ENCODE measurements around the gene ZFP28. TPM values are rescaled to one million over a fixed set of nuclear protein-coding genes. Genes with fewer than 3 reads are reported as not detected.

ZFP28 gene
- total RNA-seq: 5.9 TPM
- long read RNA-seq, full-length matches to known transcripts: 10 of 16 reads
- long read RNA-seq, partial matches to known transcripts: 0 of 16 reads
- long read RNA-seq, other reads (novel, unspliced or antisense): 6 of 16 reads

- DNase-seq (peak; percentile 91), ATAC-seq (ENCODE audit: poor library complexity) (peak; percentile 88)
- intact Hi-C loops (cut with DNase I): loop anchor here (2.0 kb wide), 1 partner anchor 30 kb away; no protein-coding TSS in a partner anchor
Observed at GRCh38 chr19:56538761-56539263, at the start of gene ZFP28. ZFP28 (plus strand) TSS chr19:56538948; CDS start chr19:56539019, 71 bp downstream.

GRCh38 chr19:56491399-56491798 is 47.3 kb upstream of the ZFP28 start:
- ATAC-seq (ENCODE audit: poor library complexity): no peak
- intact Hi-C loops (cut with DNase I): no loop called here
- DNase-seq: no peak

DNA sequence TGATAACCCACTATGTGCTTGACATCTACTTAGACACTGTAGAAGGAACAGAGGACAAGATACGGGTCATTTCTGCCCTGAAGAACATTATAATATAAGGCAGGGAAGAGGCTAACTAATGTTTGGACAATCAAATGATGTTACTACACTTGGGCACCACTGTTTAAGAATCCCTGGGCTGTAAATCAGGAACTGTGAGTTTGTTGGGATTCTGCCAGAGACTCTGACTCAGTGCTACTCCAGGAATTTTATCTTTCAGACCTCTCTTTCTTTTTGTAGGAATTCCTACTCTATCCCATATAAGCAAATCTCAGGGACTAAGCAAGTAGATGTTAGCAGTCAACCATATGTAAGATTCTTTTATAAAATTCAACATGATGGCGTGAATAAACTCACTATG is 34.2 kb upstream of the ZFP28 start:
- DNase-seq: no peak
- no peak for ATAC-seq (ENCODE audit: poor library complexity)
- intact Hi-C loops (cut with DNase I): no loop called here

- ATAC-seq (ENCODE audit: poor library complexity) (peak; percentile 100), DNase-seq (peak; percentile 99)
- intact Hi-C loops (cut with DNase I): no loop called here
Observed at GRCh38 chr19:56507446-56508289, 31.1 kb upstream of the ZFP28 start, which contains the start of gene ZNF471. ZNF471 (plus strand) TSS chr19:56507855; CDS start chr19:56511572, 3,717 bp downstream.

DNA sequence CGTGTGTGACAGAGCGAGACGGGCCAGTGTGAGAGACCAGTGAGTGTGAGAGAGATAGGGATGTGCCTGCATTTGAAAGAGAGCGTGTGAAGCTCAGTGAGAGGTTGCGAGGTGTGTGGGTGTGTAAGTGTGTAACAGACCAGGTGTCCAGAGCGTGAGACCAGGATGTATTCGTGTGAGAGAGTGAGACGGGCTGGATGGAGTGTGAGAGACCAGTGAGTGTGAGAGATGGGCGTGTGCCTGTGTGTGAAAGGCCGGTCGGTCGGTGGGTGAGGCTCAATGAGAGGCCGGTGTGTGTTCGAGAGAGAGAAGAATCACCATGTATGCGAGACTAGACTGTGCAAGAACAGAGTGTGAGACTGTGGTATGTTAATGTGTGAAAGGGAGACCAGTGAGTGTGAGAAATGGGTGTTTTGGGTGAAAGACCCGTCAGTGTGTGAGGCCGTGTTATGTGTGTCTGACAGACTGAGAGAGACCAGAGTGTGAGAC is 30.4 kb upstream of the ZFP28 start:
- ATAC-seq (ENCODE audit: poor library complexity): no peak
- intact Hi-C loops (cut with DNase I): no loop called here
- DNase-seq: no peak

- no peak for DNase-seq
- intact Hi-C loops (cut with DNase I): no loop called here
- ATAC-seq (ENCODE audit: poor library complexity): no peak
Observed at GRCh38 chr19:56525214-56525860, 13.4 kb upstream of the ZFP28 start.

- DNase-seq (no peak), ATAC-seq (ENCODE audit: poor library complexity) (no peak)
- intact Hi-C loops (cut with DNase I): no loop called here
Observed at GRCh38 chr19:56537442-56537841, 1.3 kb upstream of the ZFP28 start.

DNA sequence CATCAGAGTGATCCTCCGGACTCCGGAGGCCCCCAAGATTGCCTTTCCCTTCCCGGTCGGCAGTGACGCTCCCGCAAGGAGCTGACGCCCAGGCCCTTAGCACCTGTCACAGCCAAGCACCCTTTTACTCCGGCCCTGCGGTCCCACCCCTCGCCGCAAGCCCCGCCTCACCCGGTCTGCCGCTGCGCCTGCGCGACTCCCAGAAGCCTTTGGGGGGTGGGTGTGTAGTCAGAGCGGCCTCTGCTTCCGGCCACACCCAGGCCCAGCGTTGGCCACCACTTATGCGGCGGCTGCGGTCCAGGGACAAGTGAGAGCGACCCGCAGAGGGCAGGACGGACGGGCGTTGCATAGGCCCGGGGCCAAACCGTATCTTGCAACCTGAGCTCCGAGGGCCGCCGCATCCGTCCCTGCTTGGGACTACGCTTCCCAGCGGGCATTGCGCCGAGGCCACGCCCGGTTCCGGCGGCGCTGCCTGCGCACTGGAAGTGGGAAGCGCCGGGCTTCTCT is 441 bp upstream of the ZFP28 start:
- intact Hi-C loops (cut with DNase I): loop anchor here (2.0 kb wide), 1 partner anchor 30 kb away; no protein-coding TSS in a partner anchor
- ATAC-seq (ENCODE audit: poor library complexity) (peak; percentile 99), DNase-seq (peak; percentile 94)

DNA sequence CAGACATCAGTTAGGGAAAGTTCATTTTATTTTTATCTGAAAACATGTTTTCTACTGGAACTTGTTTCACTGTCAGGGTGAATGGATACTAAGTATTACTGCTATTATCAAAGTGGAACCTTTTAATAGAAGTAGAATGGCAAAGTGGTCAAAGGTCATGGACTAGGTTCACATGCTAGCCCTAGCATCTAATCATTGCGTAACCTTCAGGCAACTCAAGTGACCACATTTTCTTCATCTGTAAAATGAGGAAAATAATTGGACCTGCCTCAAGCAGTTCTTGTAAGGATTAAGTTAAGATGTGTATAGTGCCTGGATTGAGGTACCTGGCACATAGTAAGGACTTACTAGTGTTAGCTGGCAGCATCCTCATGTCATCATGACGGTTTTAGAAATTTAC is 5.0 kb downstream of the ZFP28 start:
- intact Hi-C loops (cut with DNase I): loop anchor here (10.0 kb wide), 1 partner anchor 129 kb away; no protein-coding TSS in a partner anchor
- no peak for ATAC-seq (ENCODE audit: poor library complexity)

GRCh38 chr19:56547535-56547934 is 8.8 kb downstream of the ZFP28 start:
- intact Hi-C loops (cut with DNase I): loop anchor here (10.0 kb wide), 1 partner anchor 133 kb away; no protein-coding TSS in a partner anchor
- ATAC-seq (ENCODE audit: poor library complexity) (no peak), DNase-seq (no peak)

More for the DNA sequence above, 5.0 kb downstream of the ZFP28 start:
- DNase-seq: no peak

DNA sequence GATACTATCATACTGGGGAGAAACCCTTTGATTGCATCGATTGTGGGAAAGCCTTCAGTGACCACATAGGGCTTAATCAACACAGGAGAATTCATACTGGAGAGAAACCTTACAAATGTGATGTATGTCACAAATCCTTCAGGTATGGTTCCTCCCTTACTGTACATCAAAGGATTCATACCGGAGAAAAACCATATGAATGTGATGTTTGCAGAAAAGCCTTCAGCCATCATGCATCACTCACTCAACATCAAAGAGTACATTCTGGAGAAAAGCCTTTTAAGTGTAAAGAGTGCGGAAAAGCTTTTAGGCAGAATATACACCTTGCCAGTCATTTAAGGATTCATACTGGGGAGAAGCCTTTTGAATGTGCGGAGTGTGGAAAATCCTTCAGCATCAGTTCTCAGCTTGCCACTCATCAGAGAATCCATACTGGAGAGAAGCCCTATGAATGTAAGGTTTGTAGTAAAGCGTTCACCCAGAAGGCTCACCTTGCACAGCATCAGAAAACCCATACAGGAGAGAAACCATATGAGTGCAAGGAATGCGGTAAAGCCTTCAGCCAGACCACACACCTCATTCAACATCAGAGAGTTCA is 15.6 kb downstream of the ZFP28 start:
- intact Hi-C loops (cut with DNase I): no loop called here
- no peak for ATAC-seq (ENCODE audit: poor library complexity)
- no peak for DNase-seq

DNA sequence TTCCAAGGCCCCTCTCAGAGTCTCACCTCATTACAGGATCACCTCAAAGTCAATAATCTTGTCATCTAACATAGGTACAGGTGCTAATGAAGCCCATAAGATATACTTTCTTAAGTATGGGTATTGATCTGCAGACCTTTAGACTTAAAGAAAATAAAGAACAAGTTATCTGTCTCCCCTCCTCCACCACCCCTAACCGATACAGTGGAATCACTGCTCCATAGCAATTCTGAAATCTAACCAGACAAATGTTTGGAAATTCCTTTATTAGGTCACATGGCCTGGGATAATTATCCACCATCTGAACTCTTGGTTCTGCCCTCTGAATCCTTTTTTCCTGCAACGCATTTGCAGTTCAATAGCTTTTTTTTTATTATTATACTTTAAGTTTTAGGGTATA is 24.0 kb downstream of the ZFP28 start:
- ATAC-seq (ENCODE audit: poor library complexity) (no peak), DNase-seq (no peak)
- intact Hi-C loops (cut with DNase I): no loop called here

- peak; percentile 80 for ATAC-seq (ENCODE audit: poor library complexity)
- intact Hi-C loops (cut with DNase I): no loop called here
- DNase-seq: peak; percentile 78
Observed at GRCh38 chr19:56566904-56567273, 28.1 kb downstream of the ZFP28 start.

DNA sequence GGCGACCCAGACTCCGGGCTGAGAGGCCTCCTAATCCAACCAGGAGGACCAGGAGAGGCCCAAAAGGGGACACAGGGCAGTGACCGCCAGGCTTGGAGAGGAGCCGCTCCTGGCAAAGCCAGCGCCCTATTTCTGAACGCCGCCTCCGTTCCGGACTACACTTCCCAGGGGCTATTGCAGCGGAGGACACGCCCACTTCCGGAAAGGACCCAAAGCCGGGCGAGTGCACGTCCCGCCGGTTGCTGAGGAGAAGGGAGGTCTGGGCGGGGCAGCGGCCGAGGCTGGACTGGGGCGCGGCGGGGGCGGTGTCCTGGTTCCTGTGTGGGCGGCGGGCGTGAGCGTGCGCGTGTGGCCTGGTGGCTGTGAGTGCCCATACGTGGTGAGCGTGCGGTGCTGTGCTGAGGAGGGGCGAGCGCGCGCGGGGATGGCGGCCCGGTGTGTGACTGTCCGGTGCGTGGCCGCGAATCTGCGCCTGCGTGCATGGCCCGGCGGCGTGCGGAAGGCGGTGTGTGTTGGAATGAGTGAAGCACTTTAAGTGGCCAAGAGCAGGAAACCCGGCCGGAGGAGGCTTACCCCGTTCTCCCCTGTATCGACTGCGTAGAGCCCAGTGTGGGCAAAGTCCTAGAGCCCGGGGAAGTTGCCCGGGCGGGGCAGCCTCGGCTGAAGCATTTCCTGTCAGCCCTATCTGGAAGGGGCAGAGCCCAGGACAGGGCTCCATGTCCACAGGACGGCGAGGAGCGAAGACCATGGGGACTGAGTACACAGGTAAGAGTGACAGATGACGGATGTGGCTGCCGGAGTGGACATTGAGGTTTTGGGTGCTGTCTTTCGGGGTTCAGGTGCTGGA is 28.7 kb downstream of the ZFP28 start, which contains the start of gene ZNF470:
ZNF470 (plus strand) TSS at position 195 of the 847 bp plus-strand sequence. CDS start 2,844 bp downstream, outside the sequence.
- ATAC-seq (ENCODE audit: poor library complexity) (peak; percentile 100), DNase-seq (peak; percentile 98)
- intact Hi-C loops (cut with DNase I): loop anchor here (2.0 kb wide), 1 partner anchor 29 kb away; the partner anchor contains the start of gene ZFP28

DNA sequence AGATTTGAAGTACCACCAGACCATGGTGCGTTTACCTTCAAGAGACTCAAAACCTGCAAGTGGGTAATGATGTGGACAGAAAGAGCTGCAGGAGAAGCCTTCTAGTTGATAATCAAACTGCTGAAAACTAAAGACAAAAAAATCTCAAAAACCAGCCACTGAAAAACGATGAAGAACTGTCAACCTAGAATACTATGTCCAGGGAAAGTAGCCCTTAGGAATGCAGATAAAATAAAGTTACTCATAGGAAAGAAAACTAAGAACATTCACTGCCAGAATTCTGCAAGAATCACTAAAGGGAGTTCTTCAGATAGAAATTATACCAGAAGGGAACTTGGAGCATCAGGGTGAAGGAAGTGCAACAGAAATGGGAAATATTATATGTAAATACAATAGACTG is 33.8 kb downstream of the ZFP28 start:
- no peak for DNase-seq
- intact Hi-C loops (cut with DNase I): no loop called here
- ATAC-seq (ENCODE audit: poor library complexity): no peak

- no peak for DNase-seq
- intact Hi-C loops (cut with DNase I): no loop called here
Observed at GRCh38 chr19:56573914-56574313, 35.2 kb downstream of the ZFP28 start.

GRCh38 chr19:56577719-56578602 is 39.2 kb downstream of the ZFP28 start:
- intact Hi-C loops (cut with DNase I): no loop called here
- ATAC-seq (ENCODE audit: poor library complexity) (no peak), DNase-seq (no peak)

More at GRCh38 chr19:56573914-56574313, 35.2 kb downstream of the ZFP28 start:
- no peak for ATAC-seq (ENCODE audit: poor library complexity)
